Bronchial epithelial cell (primary cell): ENCODE results near the gene RALGAPA2. TPM values are rescaled to one million over a fixed set of nuclear protein-coding genes. Genes with fewer than 3 reads are reported as not detected.

Experiments
- DNase-seq: peaks from one replicate; pipeline ENCODE4 v3.0.0-alpha.2; 2010; ENCODE audit warnings: low read depth
- FAIRE-seq: peaks from 2 replicates; lab custom pipeline; 2011; peaks lifted over from hg19 to GRCh38; lab: Jason Lieb, UNC
- H3K27me3 ChIP-seq: 2 replicates; pipeline ENCODE4 v1.5.1; 2011; ENCODE audit warnings: low read length; ENCODE audit not compliant: control insufficient read depth, insufficient read depth
- H3K36me3 ChIP-seq: 2 replicates; pipeline ENCODE4 v1.5.1; 2011; ENCODE audit warnings: low read length; ENCODE audit not compliant: control insufficient read depth, insufficient read depth
- H3K4me3 ChIP-seq: 2 replicates; pipeline ENCODE4 v1.5.1; 2011; ENCODE audit warnings: mild to moderate bottlenecking, low read depth, low read length, control low read depth
- CTCF ChIP-seq: IDR thresholded peaks from 2 replicates; pipeline ENCODE4 v1.5.1; 2011; ENCODE audit warnings: mild to moderate bottlenecking, moderate library complexity, low read length, control low read depth, inconsistent platforms; ENCODE audit not compliant: insufficient read depth, severe bottlenecking
- total RNA-seq: library from RNA; depleted of rRNA; stranded (reverse); fragments of >200 nt; gene quantifications from 2 replicates; pipeline ENCODE4 v1.2.1, GENCODE V29; 2014

Gene RALGAPA2
- total RNA-seq, 1 donor from 2014 or later: 8.7 TPM

DNA sequence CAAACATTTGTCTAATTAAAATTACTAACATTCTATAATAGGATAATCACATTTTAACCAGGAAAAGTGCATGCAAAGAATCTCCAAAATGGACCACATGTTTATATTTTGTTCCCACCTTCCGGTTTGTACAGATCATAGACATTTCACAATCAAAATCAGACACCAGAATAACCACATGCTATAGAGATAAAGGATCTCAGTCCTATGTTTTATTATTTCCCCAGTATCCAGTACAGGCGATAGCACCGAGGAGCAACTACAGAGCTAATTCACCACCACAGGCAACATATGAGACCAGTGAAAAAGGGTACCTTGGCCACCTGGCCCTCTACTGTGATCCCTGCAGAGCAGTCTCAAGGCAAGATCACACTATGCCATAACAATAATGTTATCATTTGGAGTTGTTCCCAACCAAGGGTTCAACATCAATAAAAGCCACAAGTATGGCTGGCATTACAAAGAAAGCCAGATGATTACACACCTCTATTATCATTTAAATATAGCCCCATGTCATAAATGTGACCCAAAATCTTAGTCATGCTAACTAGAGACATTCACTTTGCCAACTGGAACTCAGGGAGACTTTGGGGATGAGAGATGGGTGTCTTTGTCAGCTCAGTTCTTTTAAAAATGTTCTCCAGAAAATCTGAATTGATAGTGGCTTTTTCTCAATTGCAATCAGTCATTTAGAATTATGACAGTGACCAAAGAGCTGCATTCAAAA, 46.7 kb downstream of the RALGAPA2 start:
- TF ChIP-seq CTCF: no peak
- H3K27me3 ChIP-seq: no peaks in the 10 kb centered on the region
- FAIRE-seq: no peak
- H3K4me3 ChIP-seq: no peak overlapping the region
- no peak for DNase-seq
- no peaks in the 10 kb centered on the region for H3K36me3 ChIP-seq

GRCh38 chr20:20664795-20665589, 47.5 kb downstream of the RALGAPA2 start:
- peak; percentile 23 for FAIRE-seq
- Histone ChIP-seq H3K36me3 (no peaks in the 10 kb centered on the region), H3K4me3 (no peak overlapping the region), H3K27me3 (no peaks in the 10 kb centered on the region)
- peak; percentile 49 for DNase-seq
- TF ChIP-seq CTCF: peak; percentile 42

GRCh38 chr20:20663841-20664240, 48.6 kb downstream of the RALGAPA2 start:
- TF ChIP-seq CTCF: no peak
- DNase-seq (peak; percentile 23), FAIRE-seq (no peak)
- H3K27me3 ChIP-seq: no peaks in the 10 kb centered on the region
- H3K36me3 ChIP-seq: no peaks in the 10 kb centered on the region
- no peak overlapping the region for H3K4me3 ChIP-seq

GRCh38 chr20:20658871-20659431, 53.5 kb downstream of the RALGAPA2 start:
- TF ChIP-seq CTCF: no peak
- Histone ChIP-seq H3K4me3 (no peak overlapping the region), H3K36me3 (no peaks in the 10 kb centered on the region), H3K27me3 (no peaks in the 10 kb centered on the region)
- FAIRE-seq (no peak), DNase-seq (no peak)

GRCh38 chr20:20658123-20658522, 54.3 kb downstream of the RALGAPA2 start:
- no peak for DNase-seq
- TF ChIP-seq CTCF: no peak
- no peak for FAIRE-seq
- H3K27me3 ChIP-seq: no peaks in the 10 kb centered on the region
- H3K36me3 ChIP-seq: no peaks in the 10 kb centered on the region
- H3K4me3 ChIP-seq: no peak overlapping the region
